ENCODE measurements around the gene CCL5.
A peak's percentile ranks its signal among the peaks of the same experiment; 100 is the strongest.

Gene CCL5

DNA sequence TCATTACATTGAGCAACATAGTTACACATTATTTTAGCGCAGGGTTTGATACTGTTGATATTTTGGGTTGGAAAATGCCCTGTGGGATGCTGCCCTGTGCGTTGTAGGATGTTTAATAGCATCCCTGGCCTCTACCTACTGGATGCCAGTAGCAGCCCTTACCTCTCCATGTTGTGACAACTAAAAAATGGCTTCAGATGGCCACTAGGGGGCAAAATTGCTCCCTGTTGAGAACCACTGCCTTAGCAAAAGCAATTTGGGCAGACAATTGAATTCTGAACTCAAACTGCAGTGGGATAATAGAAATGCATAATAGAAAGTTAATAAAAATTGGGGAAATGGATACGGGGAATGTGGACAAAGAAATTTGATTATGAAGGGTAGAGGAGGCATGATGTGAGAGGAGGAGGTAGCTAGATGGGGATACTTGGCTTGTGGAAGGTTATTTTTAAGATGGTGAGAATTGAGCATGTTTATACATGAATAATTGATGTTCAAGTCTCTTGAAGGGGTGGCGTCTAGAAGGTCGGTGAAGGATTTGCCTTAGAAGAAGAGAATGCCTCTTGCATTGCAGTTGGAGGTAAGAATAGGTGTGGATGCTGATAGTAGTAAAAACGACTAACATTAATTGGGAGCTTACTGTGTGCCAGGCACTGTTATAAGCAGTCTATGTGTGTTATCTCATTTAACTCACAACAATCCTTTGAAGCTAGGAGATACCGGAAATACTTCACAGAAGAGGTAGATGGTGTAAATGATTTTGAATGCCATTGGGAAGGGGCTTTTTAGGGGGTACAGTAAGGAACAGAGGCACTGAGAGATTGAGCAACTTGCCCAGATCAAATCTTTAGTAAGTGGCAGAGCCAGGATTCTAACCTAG lies 30.5 kb downstream of the CCL5 start:
- no peak overlapping the region for H2AFZ ChIP-seq (ENCODE audit: low read depth, low read length)
- H3K4me1 ChIP-seq (ENCODE audit: low read length) = no peaks in the 10 kb centered on the region
- no peaks in the 10 kb centered on the region for H3K9me3 ChIP-seq (ENCODE audit: insufficient read depth, low read length)
- H3K27me3 ChIP-seq (ENCODE audit: low read depth, low read length) = no peaks in the 10 kb centered on the region
- H3K79me2 ChIP-seq (ENCODE audit: low read length) = no peaks in the 10 kb centered on the region
- no peak overlapping the region for H3K27ac ChIP-seq (ENCODE audit: low read length)
- no peak for TF ChIP-seq EZH2phosphoT487 (IDR thresholded peaks at IDR 0.05; ENCODE audit: low read depth)
- TF ChIP-seq, protein P1, sequence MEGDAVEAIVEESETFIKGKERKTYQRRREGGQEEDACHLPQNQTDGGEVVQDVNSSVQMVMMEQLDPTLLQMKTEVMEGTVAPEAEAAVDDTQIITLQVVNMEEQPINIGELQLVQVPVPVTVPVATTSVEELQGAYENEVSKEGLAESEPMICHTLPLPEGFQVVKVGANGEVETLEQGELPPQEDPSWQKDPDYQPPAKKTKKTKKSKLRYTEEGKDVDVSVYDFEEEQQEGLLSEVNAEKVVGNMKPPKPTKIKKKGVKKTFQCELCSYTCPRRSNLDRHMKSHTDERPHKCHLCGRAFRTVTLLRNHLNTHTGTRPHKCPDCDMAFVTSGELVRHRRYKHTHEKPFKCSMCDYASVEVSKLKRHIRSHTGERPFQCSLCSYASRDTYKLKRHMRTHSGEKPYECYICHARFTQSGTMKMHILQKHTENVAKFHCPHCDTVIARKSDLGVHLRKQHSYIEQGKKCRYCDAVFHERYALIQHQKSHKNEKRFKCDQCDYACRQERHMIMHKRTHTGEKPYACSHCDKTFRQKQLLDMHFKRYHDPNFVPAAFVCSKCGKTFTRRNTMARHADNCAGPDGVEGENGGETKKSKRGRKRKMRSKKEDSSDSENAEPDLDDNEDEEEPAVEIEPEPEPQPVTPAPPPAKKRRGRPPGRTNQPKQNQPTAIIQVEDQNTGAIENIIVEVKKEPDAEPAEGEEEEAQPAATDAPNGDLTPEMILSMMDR (IDR thresholded peaks at IDR 0.05; ENCODE audit: low read depth, low read length) = peak; percentile 85
- no peaks in the 10 kb centered on the region for H4K20me1 ChIP-seq (ENCODE audit: insufficient read depth, low read length)
- no peak overlapping the region for H3K4me2 ChIP-seq (ENCODE audit: low read length)
- H3K4me3 ChIP-seq (ENCODE audit: low read length) = no peak overlapping the region
- peaks cover 30% of the 10 kb centered on the region for H3K36me3 ChIP-seq (replicated peaks; ENCODE audit: low read depth, low read length)
- no peak overlapping the region for H3K9ac ChIP-seq (ENCODE audit: low read length)

DNA sequence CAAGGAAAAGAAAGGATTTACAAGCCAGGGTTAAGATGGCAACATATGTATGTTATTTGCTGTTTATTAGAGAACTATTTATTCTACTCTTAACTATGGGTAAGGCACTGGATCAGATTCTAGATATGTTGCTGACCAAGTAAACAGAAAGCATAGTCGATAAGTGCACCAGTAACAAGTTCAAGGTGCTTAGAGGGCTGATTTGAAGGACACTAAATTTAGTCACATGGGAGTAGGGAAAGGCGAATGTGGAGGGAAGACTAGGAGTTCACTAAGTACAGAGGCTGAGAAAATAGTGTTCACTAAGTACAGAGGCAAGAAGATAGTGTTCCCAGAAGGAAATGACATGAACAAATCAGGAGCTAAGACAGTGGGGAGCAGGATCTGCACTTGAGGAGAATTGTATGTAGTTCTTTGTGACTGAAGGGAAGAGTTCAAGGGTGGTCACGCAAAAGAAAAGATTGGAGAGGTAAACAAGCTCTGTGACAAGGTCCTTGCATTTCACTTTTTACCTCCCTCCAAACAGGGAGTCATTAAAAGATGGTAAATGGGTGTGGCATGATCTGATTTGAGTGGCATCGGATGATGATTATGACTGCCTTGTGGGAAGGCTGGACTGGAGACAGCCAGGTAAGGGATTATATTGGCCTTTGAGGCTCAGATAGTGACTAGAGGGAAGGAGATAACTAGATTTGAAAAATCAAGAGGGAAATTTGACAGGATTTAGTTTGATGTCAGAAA lies 32.4 kb downstream of the CCL5 start:
- Histone ChIP-seq H4K20me1 (ENCODE audit: insufficient read depth, low read length) (no peaks in the 10 kb centered on the region), H3K4me2 (ENCODE audit: low read length) (no peak overlapping the region), H2AFZ (ENCODE audit: low read depth, low read length) (no peak overlapping the region), H3K27me3 (ENCODE audit: low read depth, low read length) (no peaks in the 10 kb centered on the region), H3K27ac (ENCODE audit: low read length) (no peak overlapping the region), H3K9ac (ENCODE audit: low read length) (no peak overlapping the region), H3K4me3 (ENCODE audit: low read length) (no peak overlapping the region), H3K79me2 (ENCODE audit: low read length) (no peaks in the 10 kb centered on the region), H3K36me3 (replicated peaks; ENCODE audit: low read depth, low read length) (peaks cover 42% of the 10 kb centered on the region), H3K4me1 (ENCODE audit: low read length) (no peaks in the 10 kb centered on the region), H3K9me3 (ENCODE audit: insufficient read depth, low read length) (no peaks in the 10 kb centered on the region)
- TF ChIP-seq, protein P1 (IDR thresholded peaks at IDR 0.05; ENCODE audit: low read depth, low read length) = no peak
- no peak for TF ChIP-seq EZH2phosphoT487 (IDR thresholded peaks at IDR 0.05; ENCODE audit: low read depth)

DNA sequence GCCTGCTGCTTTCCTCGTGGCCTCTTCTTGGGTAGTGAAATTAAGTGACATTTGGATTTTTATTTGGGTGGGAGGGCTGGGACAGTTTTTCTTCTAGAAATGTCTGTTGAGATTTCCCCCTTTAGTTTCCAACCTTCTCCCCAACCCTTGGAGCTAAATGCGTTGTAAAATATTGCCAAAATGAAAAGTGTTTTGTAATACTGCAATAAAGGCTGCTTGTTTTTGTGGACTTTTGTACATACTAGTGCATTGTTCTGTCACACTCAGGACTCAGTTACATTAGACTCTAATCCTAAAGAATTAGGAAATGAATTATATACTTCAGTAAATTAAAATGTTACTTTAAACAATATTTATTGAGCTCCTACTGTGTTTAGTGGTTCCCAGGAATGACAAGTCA lies 33.2 kb downstream of the CCL5 start:
- no peak overlapping the region for H2AFZ ChIP-seq (ENCODE audit: low read depth, low read length)
- no peaks in the 10 kb centered on the region for H3K4me1 ChIP-seq (ENCODE audit: low read length)
- H3K27me3 ChIP-seq (ENCODE audit: low read depth, low read length) = no peaks in the 10 kb centered on the region
- no peak overlapping the region for H3K4me3 ChIP-seq (ENCODE audit: low read length)
- no peaks in the 10 kb centered on the region for H3K79me2 ChIP-seq (ENCODE audit: low read length)
- H3K36me3 ChIP-seq (replicated peaks; ENCODE audit: low read depth, low read length) = peaks cover 45% of the 10 kb centered on the region
- no peak overlapping the region for H3K4me2 ChIP-seq (ENCODE audit: low read length)
- H4K20me1 ChIP-seq (ENCODE audit: insufficient read depth, low read length) = no peaks in the 10 kb centered on the region
- TF ChIP-seq, protein P1 (IDR thresholded peaks at IDR 0.05; ENCODE audit: low read depth, low read length) = no peak
- no peak for TF ChIP-seq EZH2phosphoT487 (IDR thresholded peaks at IDR 0.05; ENCODE audit: low read depth)
- H3K9me3 ChIP-seq (ENCODE audit: insufficient read depth, low read length) = no peaks in the 10 kb centered on the region
- H3K9ac ChIP-seq (ENCODE audit: low read length) = no peak overlapping the region
- no peak overlapping the region for H3K27ac ChIP-seq (ENCODE audit: low read length)

Measured in OCI-LY3 (cell line).